NCI-H187 treated with DMSO at 0.1 percent for 48 hours (cell line): Measurements from ENCODE around the gene CCDC152.
A peak's percentile ranks its signal among the peaks of the same experiment; 100 is the strongest.

ENCODE experiments used
- DNase-seq: peaks from one replicate; lab custom pipeline; 2025; lab: John Stamatoyannopoulos, UW

The CCDC152 gene

GRCh38 chr5:42781584-42781983 is 25.0 kb downstream of the CCDC152 start:
- no peak for DNase-seq

- DNase-seq: no peak
Measured at GRCh38 chr5:42784132-42784531, 27.5 kb downstream of the CCDC152 start.

- DNase-seq: no peak
Measured at GRCh38 chr5:42785756-42786155, 29.1 kb downstream of the CCDC152 start.

GRCh38 chr5:42787073-42787472 is 30.5 kb downstream of the CCDC152 start:
- DNase-seq: no peak

GRCh38 chr5:42787845-42788244 is 31.2 kb downstream of the CCDC152 start:
- DNase-seq: no peak

GRCh38 chr5:42791151-42791550 is 34.5 kb downstream of the CCDC152 start:
- no peak for DNase-seq

- no peak for DNase-seq
Measured at GRCh38 chr5:42798284-42799240, 41.9 kb downstream of the CCDC152 start.

- no peak for DNase-seq
Measured at GRCh38 chr5:42799241-42799608, 42.6 kb downstream of the CCDC152 start.

GRCh38 chr5:42799668-42800114 is 43.1 kb downstream of the CCDC152 start:
- no peak for DNase-seq

GRCh38 chr5:42800748-42801330 is 44.2 kb downstream of the CCDC152 start:
- DNase-seq: no peak

GRCh38 chr5:42801516-42802166 is 45.0 kb downstream of the CCDC152 start:
- no peak for DNase-seq

GRCh38 chr5:42804717-42805339 is 48.2 kb downstream of the CCDC152 start:
- no peak for DNase-seq

GRCh38 chr5:42806004-42806700 is 49.5 kb downstream of the CCDC152 start:
- no peak for DNase-seq

- no peak for DNase-seq
Measured at GRCh38 chr5:42806701-42807262, 50.2 kb downstream of the CCDC152 start.

- no peak for DNase-seq
Measured at GRCh38 chr5:42807722-42808447, 51.3 kb downstream of the CCDC152 start.

- no peak for DNase-seq
Measured at GRCh38 chr5:42808888-42809611, 52.4 kb downstream of the CCDC152 start.

GRCh38 chr5:42810834-42811590 is 54.4 kb downstream of the CCDC152 start:
- DNase-seq: no peak

- peak; percentile 67 for DNase-seq
Measured at GRCh38 chr5:42811591-42812446, 55.2 kb downstream of the CCDC152 start, which contains the start of gene SELENOP. TSS of gene SELENOP (minus strand) at chr5:42811892. CDS start at chr5:42808353, 3,539 bp downstream.
